Epithelial cell of alveolus of lung (primary cell): ENCODE measurements around the gene PPIC. TPM values are rescaled to one million over a fixed set of nuclear protein-coding genes. Genes with fewer than 3 reads are reported as not detected.

ENCODE experiments used
- total RNA-seq: library from RNA; depleted of rRNA; stranded (reverse); fragments of >200 nt; gene quantifications from 2 replicates; pipeline ENCODE4 v1.2.1, GENCODE V29; 2015

Gene PPIC
- total RNA-seq, result 35.5 and 36.8 TPM in 2 replicates

DNA sequence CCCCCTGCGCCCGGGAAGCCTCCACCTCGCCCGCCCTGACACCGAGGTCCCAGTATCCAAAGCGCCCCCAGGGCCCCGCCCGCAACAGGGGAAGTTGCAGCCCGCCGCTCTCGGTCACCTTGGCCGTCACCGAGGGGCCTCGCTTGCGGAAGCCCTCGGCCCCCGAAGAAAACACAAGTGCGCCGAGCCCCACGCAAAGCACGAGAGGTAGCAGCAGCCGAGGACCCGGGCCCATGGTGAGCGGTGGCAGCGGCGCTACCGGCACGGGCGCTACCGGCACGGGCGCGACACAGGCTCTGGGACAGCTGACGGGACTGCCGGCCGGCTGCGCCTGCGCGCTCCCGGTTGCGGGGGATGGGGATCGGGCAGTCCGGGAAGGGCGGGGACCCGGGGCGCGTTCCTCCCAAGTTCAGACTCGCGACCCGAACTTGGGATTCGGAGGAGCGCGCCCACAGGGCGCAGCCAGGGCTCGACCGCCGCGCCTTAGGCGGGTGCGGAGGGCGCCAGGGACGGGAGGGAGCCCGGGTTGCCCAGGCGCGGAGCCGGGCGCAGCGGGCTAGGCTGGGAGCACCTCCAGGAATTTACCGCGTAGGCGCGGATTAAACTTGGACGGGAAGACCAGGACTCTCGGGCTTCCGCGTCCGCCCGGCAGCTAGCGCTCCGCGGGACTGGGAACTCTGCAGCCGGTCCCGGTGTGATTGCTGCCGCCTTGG lies at the start of gene PPIC:
Gene PPIC (minus strand): TSS at position 335 of the 713 bp plus-strand sequence. CDS start 100 bp downstream, at position 235.

Other genes with a start within 250 kb of the PPIC start
- gene SNX24, start 191.1 kb downstream of the PPIC start, total RNA-seq, result 19.1 and 21.2 TPM in 2 replicates
- 1.9 and 18.8 TPM in 2 replicates for gene PRDM6, start 52.5 kb upstream of the PPIC start, total RNA-seq